NCI-H510A (cell line): ENCODE results near the gene ZNF747.

ENCODE experiments used
- DNase-seq: peaks from one replicate; lab custom pipeline; 2025; lab: John Stamatoyannopoulos, UW

Gene ZNF747

GRCh38 chr16:30534368-30535105, at the start of gene ZNF747:
Gene ZNF747 (minus strand): TSS chr16:30534858. CDS start chr16:30534679, 179 bp downstream.
- DNase-seq, result peak; percentile 91

- DNase-seq, result no peak
Measured at GRCh38 chr16:30582611-30583340, 48.1 kb upstream of the ZNF747 start.

- no peak for DNase-seq
Measured at GRCh38 chr16:30581457-30581856, 46.8 kb upstream of the ZNF747 start.

- no peak for DNase-seq
Measured at GRCh38 chr16:30574678-30575077, 40.0 kb upstream of the ZNF747 start.

GRCh38 chr16:30571445-30572322, 37.0 kb upstream of the ZNF747 start, which contains the start of gene ZNF688:
Gene ZNF688 (minus strand): TSS chr16:30571714. CDS start chr16:30571629, 85 bp downstream.
- DNase-seq, result peak; percentile 97

- DNase-seq, result no peak
Measured at GRCh38 chr16:30570636-30571444, 36.2 kb upstream of the ZNF747 start.

GRCh38 chr16:30569746-30570635, 35.3 kb upstream of the ZNF747 start:
- no peak for DNase-seq

- DNase-seq, result no peak
Measured at GRCh38 chr16:30569281-30569680, 34.6 kb upstream of the ZNF747 start.

- DNase-seq, result peak; percentile 30
Measured at GRCh38 chr16:30567991-30568638, 33.5 kb upstream of the ZNF747 start.

- peak; percentile 22 for DNase-seq
Measured at GRCh38 chr16:30567160-30567990, 32.7 kb upstream of the ZNF747 start.

GRCh38 chr16:30566531-30566930, 31.9 kb upstream of the ZNF747 start:
- DNase-seq, result no peak

GRCh38 chr16:30565984-30566383, 31.3 kb upstream of the ZNF747 start:
- no peak for DNase-seq

GRCh38 chr16:30565526-30565925, 30.9 kb upstream of the ZNF747 start:
- no peak for DNase-seq

- DNase-seq, result no peak
Measured at GRCh38 chr16:30562021-30562420, 27.4 kb upstream of the ZNF747 start.

- no peak for DNase-seq
Measured at GRCh38 chr16:30561089-30561816, 26.6 kb upstream of the ZNF747 start.

- DNase-seq, result no peak
Measured at GRCh38 chr16:30559690-30560089, 25.0 kb upstream of the ZNF747 start.

GRCh38 chr16:30558789-30559377, 24.2 kb upstream of the ZNF747 start:
- no peak for DNase-seq
